ENCODE measurements around the gene ITGB6.

DNA sequence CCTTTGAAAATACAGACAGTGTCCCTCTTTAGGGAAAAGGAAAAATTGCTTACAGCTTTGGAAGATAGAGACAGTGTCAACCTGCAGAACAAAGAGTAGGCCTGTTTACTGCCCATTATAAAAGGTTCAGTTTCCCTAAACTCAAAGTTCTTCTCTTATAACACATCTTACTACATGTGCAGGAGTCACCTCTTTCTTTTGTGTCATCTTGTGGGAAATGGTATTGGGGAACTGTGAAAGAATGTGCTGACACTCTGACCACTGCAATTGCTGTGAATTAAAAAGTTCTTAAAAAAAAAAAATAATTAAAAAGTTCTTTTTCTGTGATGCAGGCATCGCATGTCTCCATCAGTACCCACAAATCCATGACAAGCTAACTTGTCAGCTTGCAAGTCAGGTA is 2.9 kb upstream of the ITGB6 start:
- TF ChIP-seq, protein P1, sequence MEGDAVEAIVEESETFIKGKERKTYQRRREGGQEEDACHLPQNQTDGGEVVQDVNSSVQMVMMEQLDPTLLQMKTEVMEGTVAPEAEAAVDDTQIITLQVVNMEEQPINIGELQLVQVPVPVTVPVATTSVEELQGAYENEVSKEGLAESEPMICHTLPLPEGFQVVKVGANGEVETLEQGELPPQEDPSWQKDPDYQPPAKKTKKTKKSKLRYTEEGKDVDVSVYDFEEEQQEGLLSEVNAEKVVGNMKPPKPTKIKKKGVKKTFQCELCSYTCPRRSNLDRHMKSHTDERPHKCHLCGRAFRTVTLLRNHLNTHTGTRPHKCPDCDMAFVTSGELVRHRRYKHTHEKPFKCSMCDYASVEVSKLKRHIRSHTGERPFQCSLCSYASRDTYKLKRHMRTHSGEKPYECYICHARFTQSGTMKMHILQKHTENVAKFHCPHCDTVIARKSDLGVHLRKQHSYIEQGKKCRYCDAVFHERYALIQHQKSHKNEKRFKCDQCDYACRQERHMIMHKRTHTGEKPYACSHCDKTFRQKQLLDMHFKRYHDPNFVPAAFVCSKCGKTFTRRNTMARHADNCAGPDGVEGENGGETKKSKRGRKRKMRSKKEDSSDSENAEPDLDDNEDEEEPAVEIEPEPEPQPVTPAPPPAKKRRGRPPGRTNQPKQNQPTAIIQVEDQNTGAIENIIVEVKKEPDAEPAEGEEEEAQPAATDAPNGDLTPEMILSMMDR (IDR thresholded peaks at IDR 0.05), result no peak
- TF ChIP-seq POLR2A (IDR thresholded peaks at IDR 0.05), result no peak
